GM18502 (cell line): ENCODE results near the gene OR4F16.
"Not testable (repeated sequence)": the region's sequence is repeated elsewhere in the genome, so short reads cannot be mapped to it uniquely, and the experiment has no call there.

Experiments
- ATAC-seq: cut with Tn5 transposase; IDR thresholded peaks from one replicate; pipeline ENCODE4 v1.9.1; 2021; ENCODE audit warnings: mild to moderate bottlenecking; ENCODE audit not compliant: unreplicated experiment, poor library complexity

The OR4F16 gene

GRCh38 chr1:686554-686953 lies at the start of gene OR4F16:
Gene OR4F16, minus strand, starts transcription at chr1:686654. Its CDS starts 0 bp downstream, at chr1:686654.
- ATAC-seq, result not testable (repeated sequence)

GRCh38 chr1:733649-734048 lies 47.2 kb upstream of the OR4F16 start:
- not testable (repeated sequence) for ATAC-seq

GRCh38 chr1:727040-727439 lies 40.6 kb upstream of the OR4F16 start:
- not testable (repeated sequence) for ATAC-seq
